HG02981 (cell line): Measurements from ENCODE around the gene MAGI2.

Source experiments
- ATAC-seq: cut with Tn5 transposase; IDR thresholded peaks from one replicate; pipeline ENCODE4 v1.9.1; 2021; ENCODE audit warnings: mild to moderate bottlenecking, moderate library complexity; ENCODE audit not compliant: unreplicated experiment

Gene MAGI2

DNA sequence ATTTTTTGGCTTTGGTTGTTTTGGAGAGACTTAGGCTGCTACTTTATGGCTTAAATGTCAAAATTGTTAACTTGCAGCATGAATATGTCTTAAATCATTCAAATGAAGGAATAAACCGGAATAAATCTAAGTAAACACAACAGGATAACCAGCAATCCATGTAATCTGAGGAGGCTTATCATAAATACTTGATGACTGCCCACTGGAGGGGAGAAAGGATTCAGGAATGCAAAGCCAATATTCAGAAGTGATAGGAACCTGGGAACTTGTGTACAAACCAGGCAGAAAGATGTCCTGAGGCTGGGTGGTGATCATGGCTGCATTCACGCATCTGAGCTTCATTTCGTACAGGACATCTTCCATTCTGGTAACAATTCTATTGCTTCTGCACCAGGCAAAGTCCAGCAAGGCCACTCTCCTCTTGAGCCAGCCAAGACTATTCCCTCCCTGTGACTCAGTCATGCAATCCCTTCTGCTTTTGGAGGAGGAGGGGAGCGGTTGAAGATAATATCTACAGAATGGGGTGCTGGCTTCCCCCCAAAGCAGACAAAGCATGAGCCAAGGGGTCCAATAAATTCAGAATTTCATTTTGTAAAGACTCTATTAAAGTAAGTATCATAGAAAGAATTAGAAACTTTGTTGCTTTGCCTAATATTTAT lies 1280.4 kb downstream of the MAGI2 start:
- no peak for ATAC-seq

DNA sequence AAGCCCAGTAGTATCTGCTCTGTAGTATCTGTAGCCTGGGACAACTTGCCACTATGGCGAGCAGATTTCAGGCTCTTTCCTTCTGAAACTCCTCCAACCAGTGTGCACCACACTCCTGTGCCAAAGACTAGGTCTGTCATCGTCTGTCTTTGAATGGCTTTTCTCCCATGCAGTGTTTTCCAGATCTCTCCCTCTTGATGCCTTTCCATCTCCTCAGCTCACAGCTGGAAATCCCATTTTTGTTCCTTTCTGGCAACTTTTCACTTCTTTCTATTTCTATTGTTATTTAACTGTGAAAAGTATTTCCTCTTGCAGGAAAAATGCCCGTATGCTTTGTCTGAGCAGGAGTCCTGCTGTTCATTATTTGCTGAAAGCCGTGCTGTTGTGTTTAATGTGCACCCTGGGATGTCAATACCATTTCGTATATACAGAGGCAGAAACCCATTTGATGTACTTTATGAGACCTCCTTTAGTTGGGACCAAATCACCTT lies 1281.2 kb downstream of the MAGI2 start:
- ATAC-seq: no peak

DNA sequence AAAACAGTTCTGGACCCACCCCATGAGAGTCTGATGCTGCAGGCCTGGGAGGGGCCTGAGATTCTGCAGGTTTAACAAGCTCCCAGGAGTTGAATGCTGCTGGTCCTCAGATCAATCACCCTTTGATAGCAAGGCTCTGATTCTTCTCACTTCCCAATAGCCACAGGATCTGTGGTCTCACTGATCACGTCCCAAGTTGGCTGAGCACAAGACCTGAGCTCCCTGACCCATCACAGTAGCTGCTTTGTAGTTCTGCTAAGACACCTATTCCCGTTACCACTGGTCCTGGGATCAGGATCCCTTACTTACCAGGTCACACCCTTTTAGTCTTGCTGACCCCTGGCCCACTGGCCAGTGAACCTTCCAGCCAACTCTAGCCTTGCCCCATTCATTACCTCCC lies 1282.1 kb downstream of the MAGI2 start:
- no peak for ATAC-seq

- no peak for ATAC-seq
Observed at GRCh38 chr7:78170815-78171214, 1282.7 kb downstream of the MAGI2 start.

DNA sequence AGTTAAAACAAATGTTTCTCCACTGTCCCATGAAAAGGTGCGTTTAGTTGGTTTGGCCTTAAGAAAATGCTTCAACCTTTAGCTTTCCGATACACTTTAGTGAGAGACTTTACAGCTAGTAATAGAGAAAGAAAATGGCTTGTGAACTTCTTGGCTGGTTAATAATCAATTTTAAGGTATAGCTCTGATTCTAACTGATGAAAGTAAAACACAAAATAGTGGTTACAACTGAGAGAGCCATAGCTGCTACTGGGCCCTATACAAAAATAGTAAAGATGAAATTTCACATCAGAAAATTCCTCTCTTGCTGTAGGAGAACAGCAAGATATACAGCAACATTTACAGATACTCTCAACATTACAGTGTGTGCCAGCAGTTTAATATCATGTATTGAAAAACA lies 1283.5 kb downstream of the MAGI2 start:
- no peak for ATAC-seq

- no peak for ATAC-seq
Observed at GRCh38 chr7:78168865-78169264, 1284.6 kb downstream of the MAGI2 start.

DNA sequence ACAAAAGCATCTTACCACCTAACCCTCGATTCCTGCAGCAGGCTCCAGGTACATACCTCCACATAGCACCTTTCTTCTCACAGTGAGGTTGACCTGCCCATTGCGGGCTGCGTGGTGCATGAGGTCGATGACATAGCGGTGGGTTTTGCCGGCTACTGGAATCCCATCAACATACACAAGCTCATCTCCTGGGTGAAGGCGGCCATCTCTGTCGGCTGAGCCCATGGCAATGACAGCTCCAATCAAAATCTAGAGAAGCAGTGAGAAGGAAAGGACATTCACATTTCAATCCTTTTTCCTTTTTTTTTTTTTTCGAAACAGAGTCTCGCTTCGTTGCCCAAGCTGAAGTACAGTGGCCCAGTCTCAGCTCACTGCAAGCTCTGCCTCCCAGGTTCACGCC lies 1285.6 kb downstream of the MAGI2 start:
- ATAC-seq: no peak

- ATAC-seq: no peak
Observed at GRCh38 chr7:78165854-78166253, 1287.6 kb downstream of the MAGI2 start.

- no peak for ATAC-seq
Observed at GRCh38 chr7:78165454-78165853, 1288.0 kb downstream of the MAGI2 start.

GRCh38 chr7:78164459-78164858 lies 1289.0 kb downstream of the MAGI2 start:
- ATAC-seq: no peak

- no peak for ATAC-seq
Observed at GRCh38 chr7:78161781-78162180, 1291.7 kb downstream of the MAGI2 start.

GRCh38 chr7:78159545-78159944 lies 1293.9 kb downstream of the MAGI2 start:
- no peak for ATAC-seq

DNA sequence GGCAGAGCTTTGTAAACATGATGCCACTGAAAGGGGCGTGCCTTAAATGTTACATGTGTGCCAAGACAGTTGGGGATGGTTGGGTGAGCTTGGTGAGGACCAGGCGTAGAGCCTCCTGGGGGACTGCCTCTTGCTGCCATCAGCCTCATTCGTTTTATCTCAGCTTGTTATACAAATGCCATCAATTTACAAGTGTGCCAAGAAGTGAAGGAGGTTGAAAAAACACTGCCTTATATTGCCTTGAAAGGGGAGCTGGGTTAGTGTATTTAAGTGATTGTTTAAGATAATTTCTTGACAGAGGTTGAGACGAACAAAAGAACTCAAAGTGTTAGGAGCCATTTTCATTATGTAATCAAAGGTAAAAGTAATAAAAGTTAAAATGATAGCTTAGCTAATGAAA lies 1300.2 kb downstream of the MAGI2 start:
- ATAC-seq: no peak

DNA sequence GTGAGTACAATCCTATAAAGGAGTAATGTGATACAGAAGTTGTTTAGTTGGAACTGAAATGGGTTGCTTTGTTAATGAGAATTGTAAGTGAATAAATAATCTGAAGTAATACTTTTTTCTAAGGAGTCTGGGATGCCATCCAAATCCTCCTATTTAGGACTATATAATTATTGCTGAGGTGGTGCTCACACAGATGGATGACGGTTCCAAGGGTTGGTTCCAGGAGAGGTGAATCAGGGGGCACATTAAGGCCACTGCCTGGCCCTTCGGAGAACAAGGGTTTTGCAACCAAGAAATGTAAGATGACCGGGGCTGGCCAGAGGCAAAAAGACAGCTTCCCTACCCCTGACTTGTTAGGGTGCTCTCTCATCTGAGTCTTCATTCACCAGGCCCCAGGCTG lies 1302.2 kb downstream of the MAGI2 start:
- ATAC-seq: no peak

- ATAC-seq: no peak
Observed at GRCh38 chr7:78149787-78150186, 1303.7 kb downstream of the MAGI2 start.

GRCh38 chr7:78148166-78148894 lies 1305.1 kb downstream of the MAGI2 start:
- no peak for ATAC-seq

GRCh38 chr7:78146546-78146945 lies 1306.9 kb downstream of the MAGI2 start:
- no peak for ATAC-seq

DNA sequence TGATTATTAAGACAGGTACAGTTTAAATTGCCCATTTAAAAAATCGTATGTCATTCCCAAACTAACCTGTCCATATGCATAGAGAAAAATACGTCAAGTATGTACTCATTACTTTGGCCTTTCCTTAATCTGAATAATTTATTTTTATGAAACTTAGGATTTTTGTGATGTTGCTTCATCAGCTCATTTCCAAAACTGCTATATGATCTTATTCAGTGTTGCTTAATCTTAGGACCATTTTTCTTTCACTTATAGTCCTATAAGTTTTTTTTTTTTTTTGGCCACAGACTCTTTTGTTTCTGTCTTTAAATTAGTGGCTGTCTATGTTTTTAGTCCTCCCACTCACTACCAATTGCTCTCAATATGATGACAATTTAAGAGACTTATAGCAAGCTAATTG lies 1309.8 kb downstream of the MAGI2 start:
- ATAC-seq: no peak

- no peak for ATAC-seq
Observed at GRCh38 chr7:78141522-78142281, 1311.8 kb downstream of the MAGI2 start.

- ATAC-seq: no peak
Observed at GRCh38 chr7:78140109-78140508, 1313.4 kb downstream of the MAGI2 start.

- no peak for ATAC-seq
Observed at GRCh38 chr7:78139335-78139734, 1314.1 kb downstream of the MAGI2 start.

DNA sequence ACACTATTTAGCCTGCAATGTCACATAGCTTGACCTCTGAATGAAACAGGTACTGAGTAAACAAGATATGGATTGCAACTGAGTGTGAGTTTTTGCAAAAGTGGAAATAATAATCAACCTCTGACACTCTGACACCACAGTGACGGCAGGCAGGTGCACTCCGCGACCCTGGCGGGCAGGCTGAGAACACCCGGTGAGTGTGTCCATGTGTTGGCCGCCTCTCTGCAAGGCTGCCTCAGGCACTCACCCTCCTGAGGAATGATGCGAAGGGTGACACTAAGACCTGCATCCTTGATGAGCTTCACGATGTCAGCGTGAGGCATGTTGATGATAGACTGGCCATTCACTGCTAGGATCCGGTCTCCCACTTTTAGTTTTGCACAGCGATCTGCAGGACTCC lies 1318.7 kb downstream of the MAGI2 start:
- no peak for ATAC-seq
